Mucosa of descending colon (tissue), 3 donors: ENCODE measurements around the gene ZNF692. TPM values are rescaled to one million over a fixed set of nuclear protein-coding genes. Genes with fewer than 3 reads are reported as not detected.
A peak's percentile ranks its signal among the peaks of the same experiment; 100 is the strongest.
"Not testable (repeated sequence)": the region's sequence is repeated elsewhere in the genome, so short reads cannot be mapped to it uniquely, and the experiment has no call there.

Source experiments
- ATAC-seq: fragments of 200-7000 bp; cut with Tn5 transposase; one replicate; pipeline ENCODE4 v1.9.1; 2020; ENCODE audit warnings: mild to moderate bottlenecking, moderate library complexity
- DNase-seq, 3 donors: peaks; one replicate each; pipeline ENCODE4 v3.0.0-alpha.2; 2020
- H3K36me3 ChIP-seq: fragments of 200-600 bp; one replicate; pipeline ENCODE4 v1.8.0; 2021; ENCODE audit warnings: low read depth, mild to moderate bottlenecking
- H3K4me1 ChIP-seq: fragments of 200-600 bp; one replicate; pipeline ENCODE4 v1.8.0; 2021; ENCODE audit warnings: low read depth, mild to moderate bottlenecking
- H3K4me3 ChIP-seq: fragments of 200-600 bp; one replicate; pipeline ENCODE4 v1.8.0; 2021; ENCODE audit warnings: mild to moderate bottlenecking
- H3K9me3 ChIP-seq: fragments of 200-600 bp; one replicate; pipeline ENCODE4 v1.8.0; 2021; ENCODE audit warnings: mild to moderate bottlenecking
- intact Hi-C, 2 donors: fragments of 100-400 bp; cut with DNase I in 1 of 2; cut with micrococcal nuclease in 1 of 2; formaldehyde crosslinking; loops; one replicate each; pipeline versions ENCODE4 v1.11.0 to v1.11.1; 2022; cut with DNase I, micrococcal nuclease
- total RNA-seq, 3 donors: library from RNA; stranded (reverse); fragmentation: NEBNext Ultra II Directional in 2 of 3; extraction: Animal tissue kit (Norgen Biotek cat#: 25700) in 2 of 3; gene quantifications; one replicate each; pipeline versions ENCODE4 v1.2.1 to v1.2.4, GENCODE V29; 2021 to 2023
- TF ChIP-seq, protein P1 (sequence below): fragments of 200-600 bp; IDR thresholded peaks from one replicate; pipeline ENCODE4 v1.8.0; 2022; ENCODE audit warnings: antibody characterized with exemption, mild to moderate bottlenecking
- donor health status: DM: no; HTN: no; CAD: no; lungs with moderate emphysema.
- donor health status: DM: no; HTN: no; CAD: no.
- donor health status: DM: no; HTN: yes; CAD: no.

Gene ZNF692
- total RNA-seq, 3 donors from 2014 or later, result 26.7 to 51.7 (median 43.6) TPM

DNA sequence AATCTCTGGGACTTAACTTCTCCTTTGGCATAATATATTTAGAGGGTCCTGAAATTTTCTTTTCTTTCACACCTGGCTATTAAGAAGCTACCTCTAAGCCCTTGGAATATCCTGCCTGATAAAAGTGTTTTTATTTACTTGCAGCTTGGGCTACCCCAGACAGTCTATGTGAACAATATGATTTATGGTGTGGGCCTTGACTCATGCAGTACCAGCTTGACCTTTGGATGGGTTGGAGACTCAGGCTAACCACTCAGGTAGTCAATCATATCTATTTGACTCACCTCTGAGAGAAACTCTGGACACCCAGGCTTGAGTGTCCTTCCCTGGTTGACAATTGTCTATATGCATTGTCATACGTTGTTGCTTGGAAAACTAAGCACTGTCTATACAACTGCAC, 33.7 kb upstream of the ZNF692 start:
- TF ChIP-seq, protein P1, sequence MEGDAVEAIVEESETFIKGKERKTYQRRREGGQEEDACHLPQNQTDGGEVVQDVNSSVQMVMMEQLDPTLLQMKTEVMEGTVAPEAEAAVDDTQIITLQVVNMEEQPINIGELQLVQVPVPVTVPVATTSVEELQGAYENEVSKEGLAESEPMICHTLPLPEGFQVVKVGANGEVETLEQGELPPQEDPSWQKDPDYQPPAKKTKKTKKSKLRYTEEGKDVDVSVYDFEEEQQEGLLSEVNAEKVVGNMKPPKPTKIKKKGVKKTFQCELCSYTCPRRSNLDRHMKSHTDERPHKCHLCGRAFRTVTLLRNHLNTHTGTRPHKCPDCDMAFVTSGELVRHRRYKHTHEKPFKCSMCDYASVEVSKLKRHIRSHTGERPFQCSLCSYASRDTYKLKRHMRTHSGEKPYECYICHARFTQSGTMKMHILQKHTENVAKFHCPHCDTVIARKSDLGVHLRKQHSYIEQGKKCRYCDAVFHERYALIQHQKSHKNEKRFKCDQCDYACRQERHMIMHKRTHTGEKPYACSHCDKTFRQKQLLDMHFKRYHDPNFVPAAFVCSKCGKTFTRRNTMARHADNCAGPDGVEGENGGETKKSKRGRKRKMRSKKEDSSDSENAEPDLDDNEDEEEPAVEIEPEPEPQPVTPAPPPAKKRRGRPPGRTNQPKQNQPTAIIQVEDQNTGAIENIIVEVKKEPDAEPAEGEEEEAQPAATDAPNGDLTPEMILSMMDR, result no peak
- intact Hi-C loops, result no loop called here
- no peaks in the 10 kb centered on the region for H3K36me3 ChIP-seq
- no peaks in the 10 kb centered on the region for H3K9me3 ChIP-seq
- no peak overlapping the region for H3K4me3 ChIP-seq
- DNase-seq, result no peak
- H3K4me1 ChIP-seq, result no peaks in the 10 kb centered on the region
- peak; percentile 95 for ATAC-seq

DNA sequence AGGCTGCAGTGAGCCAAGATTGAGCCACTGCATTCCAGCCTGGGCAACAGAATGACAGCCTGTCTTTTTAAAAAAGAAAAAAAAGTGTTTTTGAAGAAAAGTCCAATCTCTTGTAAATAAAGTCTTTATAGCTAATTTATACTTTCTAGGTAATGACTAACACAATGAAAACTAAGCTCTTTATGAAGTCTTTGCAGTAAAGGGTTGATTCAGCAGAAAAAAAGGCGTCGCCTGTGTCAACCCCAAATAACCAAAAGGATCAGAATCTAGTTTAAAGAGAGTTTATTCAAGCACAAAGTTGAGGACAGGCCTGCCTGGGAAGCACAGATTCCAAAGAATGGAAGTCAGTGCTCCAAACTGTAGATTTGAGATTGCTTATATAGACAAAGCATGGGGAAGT, 32.9 kb upstream of the ZNF692 start:
- intact Hi-C loops, result no loop called here
- no peaks in the 10 kb centered on the region for H3K9me3 ChIP-seq
- TF ChIP-seq, protein P1, result no peak
- no peaks in the 10 kb centered on the region for H3K4me1 ChIP-seq
- no peak for DNase-seq
- no peak for ATAC-seq
- H3K4me3 ChIP-seq, result no peak overlapping the region
- H3K36me3 ChIP-seq, result no peaks in the 10 kb centered on the region

DNA sequence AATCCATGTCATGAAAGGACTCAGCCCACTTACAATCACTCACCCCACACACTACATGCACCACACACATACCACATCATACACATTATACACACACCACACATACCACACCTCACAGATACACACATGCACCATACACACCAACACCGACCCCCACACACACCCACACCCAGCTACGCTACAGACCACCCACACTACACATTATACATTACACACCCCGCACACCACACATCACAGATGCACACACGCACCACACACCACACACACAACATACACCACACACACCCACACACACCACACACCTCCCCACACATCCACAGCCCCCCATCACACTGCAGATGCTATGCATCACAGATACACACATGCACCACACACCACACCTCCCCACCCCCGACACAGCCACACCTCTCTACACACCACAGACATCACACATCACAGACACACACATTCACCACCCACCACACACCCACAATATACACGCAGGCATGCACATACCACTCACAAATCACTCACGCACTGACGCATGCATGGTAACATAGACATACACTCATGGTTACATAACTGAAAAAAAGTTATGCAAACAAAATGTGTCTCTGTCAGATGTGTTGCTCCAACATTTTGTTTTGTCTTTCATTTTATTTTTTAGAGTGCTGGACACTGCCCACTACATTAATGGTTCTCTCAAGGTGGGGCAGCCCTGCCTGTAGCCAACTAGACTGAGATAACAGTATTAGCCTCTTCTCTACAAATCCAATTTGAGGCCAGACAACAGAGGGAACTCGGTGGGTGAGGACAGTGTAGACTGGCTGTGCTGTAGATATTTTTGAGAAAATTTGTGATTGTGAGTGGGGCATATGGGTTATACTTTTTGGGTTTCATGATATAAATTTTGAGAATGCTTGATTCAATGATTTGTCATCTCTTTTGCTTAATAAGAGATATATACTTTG, 31.9 kb upstream of the ZNF692 start:
- DNase-seq (no peak), ATAC-seq (no peak)
- no peaks in the 10 kb centered on the region for H3K9me3 ChIP-seq
- H3K4me1 ChIP-seq, result no peaks in the 10 kb centered on the region
- TF ChIP-seq, protein P1, result no peak
- intact Hi-C loops, result no loop called here
- no peaks in the 10 kb centered on the region for H3K36me3 ChIP-seq
- no peak overlapping the region for H3K4me3 ChIP-seq

- intact Hi-C loops, H3K4me1 ChIP-seq, H3K9me3 ChIP-seq, DNase-seq, H3K4me3 ChIP-seq, ATAC-seq, H3K36me3 ChIP-seq: not testable (repeated sequence)
Observed at GRCh38 chr1:248889914-248890243, 31.0 kb upstream of the ZNF692 start.

DNA sequence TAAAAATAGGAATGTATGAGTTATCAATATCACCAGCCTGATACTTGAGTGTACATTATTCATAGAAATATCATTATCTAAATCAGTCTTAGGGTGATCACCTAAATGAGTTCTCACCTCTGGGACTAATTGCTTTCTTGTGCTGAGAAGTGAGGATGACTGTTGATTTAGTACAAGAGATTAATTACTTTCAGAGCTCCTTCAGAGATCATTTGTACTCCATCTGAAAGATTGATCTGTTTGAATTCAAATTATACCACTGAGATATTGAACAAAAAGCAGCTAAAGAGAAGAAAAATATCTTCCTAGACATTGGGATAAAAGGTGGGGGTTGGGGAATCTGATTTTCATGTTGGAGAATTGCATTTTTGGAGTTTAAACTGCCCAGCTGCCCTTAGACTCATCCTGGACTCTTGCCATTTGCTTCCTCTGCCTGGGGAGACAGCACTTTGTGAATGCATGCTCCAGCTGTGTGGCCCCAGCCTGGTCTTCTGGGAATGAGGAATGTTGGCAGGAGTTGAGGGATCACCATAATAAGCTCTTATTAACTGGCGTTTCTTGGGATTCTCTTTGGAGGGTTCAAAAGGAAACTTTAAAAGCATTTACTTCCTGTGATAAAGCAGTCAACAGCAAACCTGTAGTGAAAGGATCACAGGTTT, 27.5 kb upstream of the ZNF692 start:
- no peak for ATAC-seq
- H3K4me3 ChIP-seq, result no peak overlapping the region
- intact Hi-C loops, result no loop called here
- TF ChIP-seq, protein P1, result no peak
- DNase-seq, result no peak
- no peaks in the 10 kb centered on the region for H3K4me1 ChIP-seq
- H3K9me3 ChIP-seq, result no peaks in the 10 kb centered on the region
- H3K36me3 ChIP-seq, result no peaks in the 10 kb centered on the region

DNA sequence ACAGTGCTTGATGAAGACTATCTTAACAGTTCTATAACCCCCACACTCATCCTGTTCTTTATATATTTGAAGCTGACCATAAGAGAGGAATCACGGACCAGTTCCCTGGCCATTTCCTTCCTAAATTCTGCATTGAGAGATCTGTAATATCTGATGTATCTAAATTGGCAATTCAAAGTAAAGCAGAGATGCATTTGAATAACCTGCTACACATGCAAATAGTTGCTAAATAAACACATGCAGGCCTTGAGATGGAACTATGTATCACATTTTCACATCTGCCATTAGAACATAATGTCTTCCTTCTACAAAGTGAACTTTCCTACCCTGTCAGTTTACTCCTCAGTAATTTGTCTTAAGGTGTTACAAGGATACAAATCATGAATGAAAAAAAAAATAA, 26.8 kb upstream of the ZNF692 start:
- Histone ChIP-seq H3K4me1 (no peaks in the 10 kb centered on the region), H3K9me3 (no peaks in the 10 kb centered on the region), H3K4me3 (no peak overlapping the region), H3K36me3 (no peaks in the 10 kb centered on the region)
- no peak for DNase-seq
- TF ChIP-seq, protein P1, result no peak
- no peak for ATAC-seq
- intact Hi-C loops, result no loop called here
